ENCODE data around the gene RUNX1.
A peak's percentile ranks its signal among the peaks of the same experiment; 100 is the strongest.
"Not testable (repeated sequence)": the region's sequence is repeated elsewhere in the genome, so short reads cannot be mapped to it uniquely, and the experiment has no call there.

RUNX1 gene

GRCh38 chr21:34967509-34968289 lies 81.4 kb downstream of the RUNX1 start:
- DNase-seq: no peak

- DNase-seq: not testable (repeated sequence)
Measured at GRCh38 chr21:34966881-34967280, 82.2 kb downstream of the RUNX1 start.

GRCh38 chr21:34965200-34966174 lies 83.6 kb downstream of the RUNX1 start:
- no peak for DNase-seq

- DNase-seq: no peak
Measured at GRCh38 chr21:34962586-34963222, 86.4 kb downstream of the RUNX1 start.

GRCh38 chr21:34962136-34962535 lies 87.0 kb downstream of the RUNX1 start:
- DNase-seq: no peak

- DNase-seq: no peak
Measured at GRCh38 chr21:34960687-34961086, 88.4 kb downstream of the RUNX1 start.

GRCh38 chr21:34959607-34960006 lies 89.5 kb downstream of the RUNX1 start:
- DNase-seq: no peak

GRCh38 chr21:34958040-34958439 lies 91.1 kb downstream of the RUNX1 start:
- no peak for DNase-seq

GRCh38 chr21:34956416-34957316 lies 92.4 kb downstream of the RUNX1 start:
- no peak for DNase-seq

GRCh38 chr21:34953950-34954349 lies 95.2 kb downstream of the RUNX1 start:
- DNase-seq: no peak

- DNase-seq: peak; percentile 66
Measured at GRCh38 chr21:34952701-34953100, 96.4 kb downstream of the RUNX1 start.

GRCh38 chr21:34951868-34952267 lies 97.2 kb downstream of the RUNX1 start:
- not testable (repeated sequence) for DNase-seq

- peak; percentile 15 for DNase-seq
Measured at GRCh38 chr21:34950980-34951379, 98.1 kb downstream of the RUNX1 start.

- DNase-seq: no peak
Measured at GRCh38 chr21:34949499-34949898, 99.6 kb downstream of the RUNX1 start.

GRCh38 chr21:34949030-34949429 lies 100.1 kb downstream of the RUNX1 start:
- DNase-seq: no peak

GRCh38 chr21:34948157-34948556 lies 100.9 kb downstream of the RUNX1 start:
- DNase-seq: no peak

GRCh38 chr21:34946916-34947534 lies 102.1 kb downstream of the RUNX1 start:
- DNase-seq: no peak

- no peak for DNase-seq
Measured at GRCh38 chr21:34946385-34946840, 102.7 kb downstream of the RUNX1 start.

GRCh38 chr21:34945288-34945687 lies 103.8 kb downstream of the RUNX1 start:
- no peak for DNase-seq

GRCh38 chr21:34944015-34944755 lies 104.9 kb downstream of the RUNX1 start:
- DNase-seq: no peak

GRCh38 chr21:34942911-34943310 lies 106.2 kb downstream of the RUNX1 start:
- DNase-seq: no peak
